ENCODE data around the gene POMGNT2. TPM values are rescaled to one million over a fixed set of nuclear protein-coding genes. Genes with fewer than 3 reads are reported as not detected.

POMGNT2 gene
- polyA plus RNA-seq, 1 donor (not counting 4 experiments of a cell fraction or from before 2014, with no cell fraction given) = 6.0 TPM

- no peaks in the 10 kb centered on the region for H4K20me1 ChIP-seq (ENCODE audit: control insufficient read depth, extremely low read depth, insufficient read depth, low read length)
- no peak for DNase-seq (ENCODE audit: low read depth, low spot score)
Observed at GRCh38 chr3:43076857-43077256, 29.0 kb downstream of the POMGNT2 start.

GRCh38 chr3:43075904-43076661 is 29.8 kb downstream of the POMGNT2 start:
- dilution Hi-C loops (cut with MboI; ENCODE audit: extremely low pct_ligation_motif_present, low sequenced_read_pairs) = no loop called here
- no peaks in the 10 kb centered on the region for H3K4me1 ChIP-seq (ENCODE audit: control insufficient read depth, extremely low read depth, insufficient read depth, low read length)
- H3K4me2 ChIP-seq (ENCODE audit: control insufficient read depth, extremely low read depth, insufficient read depth, low read depth, low read length) = no peak overlapping the region
- no peaks in the 10 kb centered on the region for H3K9me3 ChIP-seq (ENCODE audit: control insufficient read depth, low read depth, low read length)
- H3K4me3 ChIP-seq (ENCODE audit: control insufficient read depth in 2 of 3, extremely low read depth in 1 of 3, insufficient read depth in 2 of 3, low read depth in 1 of 3, low read length in 3 of 3) = no peak overlapping the region
- no peak overlapping the region for H3K9ac ChIP-seq (ENCODE audit: control insufficient read depth, extremely low read depth, insufficient read depth, low read length)
- H3K27me3 ChIP-seq (ENCODE audit: control insufficient read depth, extremely low read depth, insufficient read depth, low read length) = no peaks in the 10 kb centered on the region
- FAIRE-seq (no peak), DNase-seq (ENCODE audit: low read depth, low spot score) (no peak)
- H2AFZ ChIP-seq (ENCODE audit: control insufficient read depth, low read length) = no peak overlapping the region
- H3K27ac ChIP-seq (ENCODE audit: control insufficient read depth, insufficient read depth, low read length) = no peak overlapping the region
- no peaks in the 10 kb centered on the region for H3K9me1 ChIP-seq (ENCODE audit: control insufficient read depth, extremely low read depth, insufficient read depth, low read length)
- TF ChIP-seq CTCF (optimal IDR thresholded peaks at IDR 0.05 in 1 of 3, IDR thresholded peaks at IDR 0.05 in 1 of 3, conservative IDR thresholded peaks at IDR 0.05 in 1 of 3; ENCODE audit: extremely low read depth in 1 of 3, insufficient read depth in 2 of 3, low read length in 3 of 3) (no peak), EZH2 (IDR thresholded peaks at IDR 0.05; ENCODE audit: low read length) (no peak)
- H3K36me3 ChIP-seq (ENCODE audit: control insufficient read depth in 2 of 2, extremely low read depth in 1 of 2, insufficient read depth in 2 of 2, low read length in 2 of 2) = peaks cover 0 to 7% of the 10 kb centered on the region in 2 experiments
- H4K20me1 ChIP-seq (ENCODE audit: control insufficient read depth, extremely low read depth, insufficient read depth, low read length) = no peaks in the 10 kb centered on the region
- H3K79me2 ChIP-seq (ENCODE audit: control insufficient read depth, insufficient read depth, low read length) = no peaks in the 10 kb centered on the region

More at GRCh38 chr3:43076857-43077256, 29.0 kb downstream of the POMGNT2 start:
- no peaks in the 10 kb centered on the region for H3K9me3 ChIP-seq (ENCODE audit: control insufficient read depth, low read depth, low read length)
- H3K9me1 ChIP-seq (ENCODE audit: control insufficient read depth, extremely low read depth, insufficient read depth, low read length) = no peaks in the 10 kb centered on the region
- peaks cover 0 to 7% of the 10 kb centered on the region in 2 experiments for H3K36me3 ChIP-seq (ENCODE audit: control insufficient read depth in 2 of 2, extremely low read depth in 1 of 2, insufficient read depth in 2 of 2, low read length in 2 of 2)
- H3K27me3 ChIP-seq (ENCODE audit: control insufficient read depth, extremely low read depth, insufficient read depth, low read length) = no peaks in the 10 kb centered on the region
- TF ChIP-seq EZH2 (IDR thresholded peaks at IDR 0.05; ENCODE audit: low read length) = no peak
- no peak for FAIRE-seq
- no peaks in the 10 kb centered on the region for H3K4me1 ChIP-seq (ENCODE audit: control insufficient read depth, extremely low read depth, insufficient read depth, low read length)
- no peaks in the 10 kb centered on the region for H3K79me2 ChIP-seq (ENCODE audit: control insufficient read depth, insufficient read depth, low read length)
- H3K4me2 ChIP-seq (ENCODE audit: control insufficient read depth, extremely low read depth, insufficient read depth, low read depth, low read length) = no peak overlapping the region
- no peak overlapping the region for H2AFZ ChIP-seq (ENCODE audit: control insufficient read depth, low read length)
- no peak overlapping the region for H3K27ac ChIP-seq (ENCODE audit: control insufficient read depth, insufficient read depth, low read length)
- H3K4me3 ChIP-seq (ENCODE audit: control insufficient read depth in 2 of 3, extremely low read depth in 1 of 3, insufficient read depth in 2 of 3, low read depth in 1 of 3, low read length in 3 of 3) = no peak overlapping the region
- dilution Hi-C loops (cut with MboI; ENCODE audit: extremely low pct_ligation_motif_present, low sequenced_read_pairs) = no loop called here
- H3K9ac ChIP-seq (ENCODE audit: control insufficient read depth, extremely low read depth, insufficient read depth, low read length) = no peak overlapping the region
